H9 (cell line): Measurements from ENCODE around the gene HMGCS2. TPM values are rescaled to one million over a fixed set of nuclear protein-coding genes. Genes with fewer than 3 reads are reported as not detected.

Source experiments
- DNase-seq: peaks from one replicate; pipeline ENCODE4 v3.0.0-alpha.2; 2017
- H2AFZ ChIP-seq: one replicate; pipeline ENCODE4 v1.6.1; 2013; ENCODE audit warnings: mild to moderate bottlenecking, low read length, control low read depth, moderate library complexity
- H2AK5ac ChIP-seq: 2 replicates; pipeline ENCODE4 v1.6.1; 2013; ENCODE audit warnings: low read length, control low read depth, mixed read lengths; ENCODE audit not compliant: insufficient read length
- H2BK120ac ChIP-seq: one replicate; pipeline ENCODE4 v1.6.1; 2013; ENCODE audit warnings: low read depth, mild to moderate bottlenecking, low read length, control low read depth, inconsistent platforms; ENCODE audit not compliant: poor library complexity, severe bottlenecking
- H2BK12ac ChIP-seq: 2 replicates; pipeline ENCODE4 v1.6.1; 2013; ENCODE audit warnings: low read length, control low read depth, mixed read lengths, low read depth; ENCODE audit not compliant: insufficient read length
- H2BK15ac ChIP-seq: 2 replicates; pipeline ENCODE4 v1.6.1; 2013; ENCODE audit warnings: low read depth, low read length, control low read depth
- H2BK20ac ChIP-seq: one replicate; pipeline ENCODE4 v1.6.1; 2013; ENCODE audit warnings: low read depth, mild to moderate bottlenecking, low read length, control low read depth, inconsistent platforms; ENCODE audit not compliant: poor library complexity, severe bottlenecking
- H2BK5ac ChIP-seq: 2 replicates; pipeline ENCODE4 v1.6.1; 2013; ENCODE audit warnings: low read length, control low read depth, mixed read lengths; ENCODE audit not compliant: insufficient read length
- H3K14ac ChIP-seq: 2 replicates; pipeline ENCODE4 v1.6.1; 2013; ENCODE audit warnings: low read length, control low read depth; ENCODE audit not compliant: insufficient read depth
- H3K18ac ChIP-seq: 2 replicates; pipeline ENCODE4 v1.6.1; 2013; ENCODE audit warnings: low read depth, mild to moderate bottlenecking, mixed read lengths, low read length, control low read depth; ENCODE audit not compliant: insufficient read length
- H3K23ac ChIP-seq: 2 replicates; pipeline ENCODE4 v1.6.1; 2013; ENCODE audit warnings: low read length, control low read depth, mixed read lengths, low read depth; ENCODE audit not compliant: insufficient read length
- H3K23me2 ChIP-seq: 2 replicates; pipeline ENCODE4 v1.6.1; 2013; ENCODE audit warnings: low read depth, mild to moderate bottlenecking, mixed read lengths, low read length, control low read depth; ENCODE audit not compliant: insufficient read length, poor library complexity, severe bottlenecking
- H3K27ac ChIP-seq: 2 replicates; pipeline ENCODE4 v1.5.1; 2013; ENCODE audit warnings: low read length, control low read depth, mixed read lengths, low read depth; ENCODE audit not compliant: insufficient read length
- H3K27me3 ChIP-seq: 2 replicates; pipeline ENCODE4 v1.6.1; 2013; ENCODE audit warnings: low read length, control low read depth, inconsistent platforms; ENCODE audit not compliant: insufficient read depth
- H3K4ac ChIP-seq: 2 replicates; pipeline ENCODE4 v1.6.1; 2013; ENCODE audit warnings: low read depth, mild to moderate bottlenecking, control low read depth, inconsistent platforms, low read length, moderate library complexity
- H3K4me1 ChIP-seq: 2 replicates; pipeline ENCODE4 v1.6.1; 2013; ENCODE audit warnings: low read length, control low read depth, inconsistent platforms; ENCODE audit not compliant: insufficient read depth
- H3K4me2 ChIP-seq: 2 replicates; pipeline ENCODE4 v1.6.1; 2013; ENCODE audit warnings: low read length, control low read depth, mixed read lengths; ENCODE audit not compliant: insufficient read length, insufficient read depth
- H3K56ac ChIP-seq: 2 replicates; pipeline ENCODE4 v1.6.1; 2013; ENCODE audit warnings: low read depth, mild to moderate bottlenecking, mixed read lengths, low read length, control low read depth; ENCODE audit not compliant: insufficient read length
- H3K79me1 ChIP-seq: 2 replicates; pipeline ENCODE4 v1.6.1; 2013; ENCODE audit warnings: low read depth, mild to moderate bottlenecking, moderate library complexity, low read length, control low read depth, inconsistent platforms; ENCODE audit not compliant: insufficient read depth, poor library complexity, severe bottlenecking
- H3K79me2 ChIP-seq: 2 replicates; pipeline ENCODE4 v1.6.1; 2013; ENCODE audit warnings: low read length, control low read depth, inconsistent platforms; ENCODE audit not compliant: insufficient read depth
- H3K9ac ChIP-seq: 2 replicates; pipeline ENCODE4 v1.6.1; 2013; ENCODE audit warnings: low read length, control low read depth, mixed read lengths; ENCODE audit not compliant: insufficient read length; ENCODE audit errors: extremely low read depth
- H3K9me3 ChIP-seq: one replicate; pipeline ENCODE4 v1.6.1; 2013; ENCODE audit warnings: low read depth, low read length, inconsistent platforms; ENCODE audit not compliant: control insufficient read depth
- H3T11ph ChIP-seq: one replicate; pipeline ENCODE4 v1.6.1; 2013; ENCODE audit warnings: mild to moderate bottlenecking, low read length, control low read depth, inconsistent platforms
- H4K20me1 ChIP-seq: one replicate; pipeline ENCODE4 v1.6.1; 2013; ENCODE audit not compliant: control insufficient read depth, insufficient read length, insufficient read depth
- H4K5ac ChIP-seq: 2 replicates; pipeline ENCODE4 v1.6.1; 2013; ENCODE audit warnings: low read depth, mild to moderate bottlenecking, mixed read lengths, low read length, control low read depth; ENCODE audit not compliant: insufficient read length
- H4K8ac ChIP-seq: replicated peaks from 2 replicates; pipeline ENCODE4 v1.6.1; 2013; ENCODE audit warnings: low read length, control low read depth, mixed read lengths, low read depth; ENCODE audit not compliant: insufficient read length
- H4K91ac ChIP-seq: 2 replicates; pipeline ENCODE4 v1.6.1; 2013; ENCODE audit warnings: low read depth, mild to moderate bottlenecking, moderate library complexity, mixed read lengths, low read length, control low read depth; ENCODE audit not compliant: insufficient read length
- H3K27ac Mint-ChIP-seq, 3 experiments: 2 replicates in 2 of 3; 3 replicates in 1 of 3; pipeline ENCODE4 v1.8.0; 2020 to 2021; ENCODE audit warnings: mixed read lengths in 3 of 3, mild to moderate bottlenecking in 1 of 3, moderate library complexity in 1 of 3
- H3K27me3 Mint-ChIP-seq: 2 replicates; pipeline ENCODE4 v1.8.0; 2021; ENCODE audit warnings: low read depth, mild to moderate bottlenecking, moderate library complexity, mixed read lengths
- H3K36me3 Mint-ChIP-seq, 3 experiments: 2 replicates in 2 of 3; 3 replicates in 1 of 3; pipeline ENCODE4 v1.8.0; 2020 to 2021; ENCODE audit warnings: low read depth in 3 of 3, mixed read lengths in 3 of 3; ENCODE audit not compliant: insufficient read depth in 1 of 3
- H3K4me1 Mint-ChIP-seq, 2 experiments: 2 replicates each; pipeline ENCODE4 v1.8.0; 2020; ENCODE audit warnings: mixed read lengths in 2 of 2
- H3K4me3 Mint-ChIP-seq, 2 experiments: 2 replicates in 1 of 2; 3 replicates in 1 of 2; pipeline ENCODE4 v1.8.0; 2020 to 2021; ENCODE audit warnings: mild to moderate bottlenecking in 2 of 2, mixed read lengths in 2 of 2, moderate library complexity in 1 of 2
- H3K9me3 Mint-ChIP-seq, 2 experiments: 2 replicates in 1 of 2; 3 replicates in 1 of 2; pipeline ENCODE4 v1.8.0; 2020; ENCODE audit warnings: mild to moderate bottlenecking in 2 of 2, mixed read lengths in 2 of 2, moderate library complexity in 1 of 2
- WGBS: extraction: QIAGEN DNeasy Blood & Tissue Kit; methylation state at CpG from one replicate; pipeline ENCODE4 v1.1.7; 2013; ENCODE audit warnings: missing lambda C conversion rate, low lambda C conversion rate, mixed read lengths; ENCODE audit not compliant: insufficient read length; ENCODE audit errors: extremely low coverage; 5-methylcytosine and 5-hydroxymethylcytosine counted together
- total RNA-seq: library from RNA; stranded (reverse); gene quantifications from 2 replicates; pipeline ENCODE4 v1.2.1, GENCODE V29; 2021
- TF ChIP-seq, protein P1 (sequence below): fragments of 200-600 bp; sonication (generic); conservative IDR thresholded peaks from 3 replicates; pipeline ENCODE4 v1.8.0; 2021; ENCODE audit warnings: antibody characterized with exemption, mild to moderate bottlenecking

The HMGCS2 gene
- total RNA-seq, 1 experiment from 2014 or later, result not detected

DNA sequence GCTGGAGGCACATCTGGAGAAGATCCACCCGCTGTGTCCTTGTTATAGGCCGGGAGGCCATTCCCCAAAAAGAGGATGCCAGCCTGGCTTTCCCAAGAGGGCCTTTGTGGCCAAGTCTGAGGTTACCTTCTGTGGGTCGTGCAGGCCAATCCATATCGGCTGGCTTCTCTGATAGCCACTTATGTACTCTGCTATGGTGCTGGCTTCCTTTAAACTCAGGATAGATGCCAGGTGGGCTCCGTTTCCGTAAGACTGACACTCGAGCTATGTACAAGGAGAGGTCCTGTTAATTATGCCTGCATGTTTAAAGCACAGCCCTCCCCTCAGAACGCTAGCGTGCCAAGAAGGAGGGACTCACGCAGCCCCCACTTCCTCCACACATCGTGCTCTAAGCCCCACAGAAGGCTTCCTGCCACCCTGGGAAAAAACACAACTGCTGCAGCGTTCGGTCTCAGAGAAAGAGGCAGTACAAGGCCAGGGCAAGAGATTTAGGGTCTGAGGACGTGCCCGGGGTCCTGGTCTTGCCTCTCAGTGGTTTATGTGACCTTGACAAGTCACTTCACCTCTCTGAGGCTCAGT lies 31.0 kb upstream of the HMGCS2 start:
- H4K91ac ChIP-seq, result no peak overlapping the region
- no peak overlapping the region for H3K27ac ChIP-seq
- no peak for DNase-seq
- no peak overlapping the region for H3K4me3 Mint-ChIP-seq
- peaks cover 3 to 4% of the 10 kb centered on the region in 2 experiments; a peak in 1 of 4 replicates for H3K4me1 Mint-ChIP-seq
- H4K8ac ChIP-seq, result no peak overlapping the region
- H3K4me2 ChIP-seq, result no peak overlapping the region
- H2AFZ ChIP-seq, result no peak overlapping the region
- H3K23me2 ChIP-seq, result no peaks in the 10 kb centered on the region
- no peak overlapping the region for H3K23ac ChIP-seq
- no peaks in the 10 kb centered on the region for H3K9me3 Mint-ChIP-seq
- no peak overlapping the region for H2BK20ac ChIP-seq
- H3K79me1 ChIP-seq, result no peaks in the 10 kb centered on the region
- H3K9me3 ChIP-seq, result no peaks in the 10 kb centered on the region
- no peaks in the 10 kb centered on the region for H3K27me3 ChIP-seq
- H4K5ac ChIP-seq, result no peak overlapping the region
- no peaks in the 10 kb centered on the region for H3K4me1 ChIP-seq
- H3K79me2 ChIP-seq, result no peaks in the 10 kb centered on the region
- WGBS, result no CpG with 5 or more reads among the region's 15 CpGs
- H3K18ac ChIP-seq, result no peak overlapping the region
- no peak overlapping the region for H2AK5ac ChIP-seq
- no peak overlapping the region for H3T11ph ChIP-seq
- no peaks in the 10 kb centered on the region for H4K20me1 ChIP-seq
- H3K9ac ChIP-seq, result no peak overlapping the region
- no peak overlapping the region for H2BK5ac ChIP-seq
- no peaks in the 10 kb centered on the region for H3K36me3 Mint-ChIP-seq
- TF ChIP-seq, protein P1, sequence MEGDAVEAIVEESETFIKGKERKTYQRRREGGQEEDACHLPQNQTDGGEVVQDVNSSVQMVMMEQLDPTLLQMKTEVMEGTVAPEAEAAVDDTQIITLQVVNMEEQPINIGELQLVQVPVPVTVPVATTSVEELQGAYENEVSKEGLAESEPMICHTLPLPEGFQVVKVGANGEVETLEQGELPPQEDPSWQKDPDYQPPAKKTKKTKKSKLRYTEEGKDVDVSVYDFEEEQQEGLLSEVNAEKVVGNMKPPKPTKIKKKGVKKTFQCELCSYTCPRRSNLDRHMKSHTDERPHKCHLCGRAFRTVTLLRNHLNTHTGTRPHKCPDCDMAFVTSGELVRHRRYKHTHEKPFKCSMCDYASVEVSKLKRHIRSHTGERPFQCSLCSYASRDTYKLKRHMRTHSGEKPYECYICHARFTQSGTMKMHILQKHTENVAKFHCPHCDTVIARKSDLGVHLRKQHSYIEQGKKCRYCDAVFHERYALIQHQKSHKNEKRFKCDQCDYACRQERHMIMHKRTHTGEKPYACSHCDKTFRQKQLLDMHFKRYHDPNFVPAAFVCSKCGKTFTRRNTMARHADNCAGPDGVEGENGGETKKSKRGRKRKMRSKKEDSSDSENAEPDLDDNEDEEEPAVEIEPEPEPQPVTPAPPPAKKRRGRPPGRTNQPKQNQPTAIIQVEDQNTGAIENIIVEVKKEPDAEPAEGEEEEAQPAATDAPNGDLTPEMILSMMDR, result no peak
- peaks cover 3% of the 10 kb centered on the region; the same call in 1 of the 2 replicates for H3K27me3 Mint-ChIP-seq
- no peak overlapping the region for H2BK15ac ChIP-seq
- no peak overlapping the region for H3K4ac ChIP-seq
- H2BK12ac ChIP-seq, result no peak overlapping the region
- H3K14ac ChIP-seq, result peak overlapping the region; percentile 19; the same call in 1 of the 2 replicates
- no peak overlapping the region for H3K56ac ChIP-seq
- H3K27ac Mint-ChIP-seq, result no peak overlapping the region
- no peak overlapping the region for H2BK120ac ChIP-seq
